Cortex of kidney (tissue), 1 donor: Measurements from ENCODE around the gene MRPL28.
"Not testable (repeated sequence)": the region's sequence is repeated elsewhere in the genome, so short reads cannot be mapped to it uniquely, and the experiment has no call there.

Experiments used
- DNase-seq: peaks from one replicate; lab custom pipeline; 2025; lab: John Stamatoyannopoulos, UW

Gene MRPL28

DNA sequence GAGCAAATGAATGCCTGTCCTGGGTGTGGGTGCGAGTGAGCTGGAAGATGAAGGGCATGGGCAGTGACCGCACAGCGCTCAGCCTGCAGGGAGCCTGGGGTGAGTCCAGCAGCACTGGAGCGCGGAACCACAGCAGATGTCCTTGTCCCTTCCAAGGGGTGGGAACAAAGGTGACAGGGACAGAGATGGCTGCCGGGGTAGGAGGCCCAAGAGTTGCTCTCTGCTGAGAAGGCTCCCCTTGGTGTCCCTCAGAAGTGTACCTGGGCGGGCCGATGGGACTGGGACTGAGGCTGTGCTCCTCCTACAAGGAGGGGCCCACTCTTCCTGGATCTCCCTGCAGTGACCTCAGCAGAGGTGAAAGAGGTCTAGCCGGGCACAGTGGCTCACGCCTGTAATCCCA lies 19.0 kb upstream of the MRPL28 start:
- no peak for DNase-seq

DNA sequence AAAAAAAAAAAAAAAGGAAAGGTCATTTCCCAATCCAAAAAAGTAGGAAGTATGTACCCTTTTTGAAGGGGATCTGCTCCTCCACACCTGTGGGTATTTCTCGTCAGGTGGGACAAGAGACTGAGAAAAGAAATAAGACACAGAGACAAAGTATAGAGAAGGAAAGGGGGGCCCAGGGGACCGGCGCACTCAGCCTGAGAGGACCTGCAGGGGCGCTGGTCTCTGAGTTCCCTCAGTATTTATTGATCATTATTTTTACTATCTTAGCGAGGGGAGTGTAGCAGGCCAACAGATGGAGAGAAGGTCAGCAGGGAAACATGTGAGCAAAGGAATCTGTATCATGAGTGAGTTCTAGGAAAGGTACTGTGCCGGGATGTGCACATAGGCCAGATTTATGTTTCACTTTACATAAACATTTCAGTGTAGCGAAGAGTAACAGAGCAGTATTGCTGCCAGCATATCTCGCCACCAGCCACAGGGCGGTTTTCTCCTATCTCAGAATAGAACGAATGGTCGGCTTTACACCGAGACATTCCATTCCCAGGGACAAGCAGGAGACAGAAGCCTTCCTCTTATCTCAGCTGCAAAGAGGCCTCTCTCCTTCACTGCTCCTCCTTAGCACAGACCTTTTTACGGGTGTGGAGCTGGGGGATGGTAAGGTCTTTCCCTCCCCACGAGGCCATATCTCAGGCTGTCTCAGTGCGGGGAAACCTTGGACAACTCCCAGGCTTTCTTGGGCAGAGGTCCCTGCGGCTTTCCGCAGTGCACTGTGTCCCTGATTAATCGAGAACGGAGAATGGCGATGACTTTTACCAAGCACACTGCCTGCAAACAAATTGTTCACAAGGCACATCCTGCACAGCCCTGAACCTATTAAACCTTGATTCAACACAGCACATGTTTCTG lies 17.7 kb upstream of the MRPL28 start:
- not testable (repeated sequence) for DNase-seq

DNA sequence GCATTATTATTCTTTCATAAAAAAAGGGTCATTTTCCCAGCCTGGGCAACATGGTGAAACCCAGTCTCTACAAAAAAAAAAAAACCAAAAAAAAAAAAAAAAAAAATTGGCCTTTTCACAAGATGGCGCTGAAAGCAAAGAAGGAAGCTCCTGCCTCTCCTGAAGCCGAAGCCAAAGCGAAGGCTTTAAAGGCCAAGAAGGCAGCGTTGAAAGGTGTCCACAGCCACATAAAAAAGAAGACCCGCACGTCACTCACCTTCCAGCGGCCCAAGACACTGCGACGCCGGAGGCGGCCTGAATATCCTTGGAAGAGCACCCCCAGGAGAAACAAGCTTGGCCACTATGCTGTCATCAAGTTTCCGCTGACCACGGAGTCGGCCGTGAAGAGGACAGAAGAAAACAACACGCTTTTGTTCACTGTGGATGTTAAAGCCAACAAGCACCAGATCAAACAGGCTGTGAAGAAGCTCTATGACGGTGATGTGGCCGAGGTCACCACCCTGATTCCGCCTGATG lies 16.4 kb upstream of the MRPL28 start:
- DNase-seq: no peak

DNA sequence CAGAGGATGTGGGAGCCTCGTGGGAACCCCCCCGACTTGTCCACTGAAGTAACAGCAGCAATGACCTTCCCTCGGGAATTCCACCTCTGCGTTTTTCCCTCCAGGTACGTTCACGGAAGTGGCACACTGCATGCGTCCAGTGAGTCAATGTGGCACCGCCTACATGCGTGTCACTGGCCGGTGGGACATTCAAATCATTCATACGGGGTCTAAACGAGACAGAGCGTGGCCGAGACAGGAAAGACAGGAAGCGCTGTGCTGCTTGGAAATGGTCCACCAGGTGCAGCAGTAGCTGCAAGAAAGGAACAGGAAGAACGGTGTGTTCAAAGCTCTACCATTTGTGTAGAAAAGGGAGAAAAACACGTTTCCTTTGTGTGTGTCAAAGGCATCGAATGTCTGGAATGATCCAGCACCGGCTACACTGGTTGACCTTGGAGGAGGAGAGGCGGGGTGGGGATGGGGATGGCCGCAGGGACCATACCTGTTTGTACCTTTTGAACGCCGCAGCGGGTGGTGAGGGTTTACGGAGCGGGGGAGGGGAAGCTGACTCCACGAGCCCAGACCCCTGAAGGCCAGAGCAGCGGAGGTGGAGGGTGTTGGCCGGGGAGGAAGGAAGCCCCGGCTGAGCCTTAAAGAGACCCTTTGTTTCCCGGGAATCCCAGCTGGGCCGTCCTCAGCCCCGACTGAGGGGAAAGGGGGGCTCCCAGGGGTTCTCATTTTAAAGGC lies 13.2 kb upstream of the MRPL28 start:
- no peak for DNase-seq

DNA sequence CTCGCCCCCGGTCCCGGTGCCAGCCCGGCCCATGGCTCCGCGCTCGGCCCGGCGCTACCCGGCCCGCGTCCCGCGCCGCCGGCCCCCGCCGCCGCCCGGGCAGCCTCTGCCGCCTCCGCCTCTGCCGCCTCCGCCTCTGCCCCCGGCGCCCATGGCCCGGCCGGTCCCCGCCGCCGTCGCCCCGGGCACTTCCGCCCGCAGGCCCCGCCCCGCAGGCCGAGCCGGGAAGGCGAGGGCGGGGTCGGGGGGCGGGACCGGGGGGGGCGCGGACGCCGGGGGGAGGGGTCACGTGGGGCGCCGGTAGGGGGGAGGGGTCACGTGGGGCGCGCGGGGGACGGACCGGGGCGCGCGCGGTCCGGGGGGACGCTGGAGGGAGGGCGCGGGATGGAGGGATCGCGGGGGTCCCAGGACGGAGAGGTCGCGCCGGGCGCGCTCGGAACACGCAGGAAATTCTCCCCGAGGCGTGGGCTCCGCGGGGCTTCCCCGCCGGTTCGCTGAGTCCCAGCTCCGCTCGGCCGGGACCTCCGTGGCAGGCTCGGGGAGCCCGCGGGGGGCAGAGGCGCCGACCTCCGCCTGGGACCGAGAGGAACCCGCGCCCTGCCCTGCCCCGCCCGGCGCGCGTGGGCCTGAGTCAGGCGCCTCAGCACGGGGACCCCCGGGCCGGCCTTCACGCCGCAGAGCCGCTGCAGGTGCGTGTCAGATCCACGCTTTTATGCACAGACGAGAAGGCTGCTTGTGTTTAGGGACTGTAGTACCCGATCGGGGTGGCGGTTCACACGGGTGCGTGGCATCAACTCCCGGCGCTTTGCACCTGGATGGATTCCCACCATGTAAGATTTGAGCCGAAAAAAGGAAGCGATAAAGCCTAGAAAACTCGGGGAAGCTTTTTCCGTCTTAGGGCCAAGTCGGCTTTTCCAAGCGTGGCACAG lies 11.7 kb upstream of the MRPL28 start, which contains the start of gene PGAP6:
Gene PGAP6 (minus strand): TSS at position 190 of the 929 bp plus-strand sequence. CDS start 157 bp downstream, at position 33.
- no peak for DNase-seq

DNA sequence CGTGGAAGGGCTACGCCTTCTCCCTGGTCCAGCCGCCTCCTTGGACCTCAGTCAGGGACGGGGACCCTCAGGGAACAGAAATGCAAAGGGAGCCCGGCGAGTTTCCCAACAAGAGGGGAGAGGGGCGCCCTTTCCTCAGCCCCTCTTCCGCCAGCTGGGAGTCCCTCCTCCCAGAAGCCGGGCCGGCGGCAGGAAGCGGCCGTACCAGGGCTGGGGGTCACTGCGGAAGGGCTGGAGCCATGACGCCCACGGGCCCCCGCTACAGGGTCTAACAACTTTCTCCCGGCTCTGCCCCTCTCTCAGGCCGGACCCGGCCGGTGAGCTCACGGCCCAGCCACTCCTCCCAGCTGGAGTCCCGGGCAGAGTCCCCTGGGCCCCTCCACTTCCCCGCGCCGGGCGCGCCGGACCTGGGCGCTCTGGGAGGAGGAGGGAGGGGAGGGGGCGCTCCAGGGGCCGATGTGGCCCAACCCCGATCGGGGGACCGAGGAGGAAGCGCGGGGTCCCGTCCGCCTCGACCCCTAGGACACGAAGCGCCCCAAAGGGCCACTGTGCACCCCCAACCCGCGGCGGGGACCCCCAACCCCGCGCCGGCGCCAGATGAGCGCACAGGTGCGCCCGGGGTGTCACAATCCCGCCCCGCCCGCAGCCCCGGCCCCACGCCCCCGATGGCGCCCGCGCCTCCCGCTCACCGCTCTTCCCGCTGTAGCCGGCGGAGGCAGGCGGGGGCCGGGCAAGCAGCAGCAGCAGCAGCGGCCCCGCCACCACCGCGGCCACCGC lies 10.9 kb upstream of the MRPL28 start:
- no peak for DNase-seq

DNA sequence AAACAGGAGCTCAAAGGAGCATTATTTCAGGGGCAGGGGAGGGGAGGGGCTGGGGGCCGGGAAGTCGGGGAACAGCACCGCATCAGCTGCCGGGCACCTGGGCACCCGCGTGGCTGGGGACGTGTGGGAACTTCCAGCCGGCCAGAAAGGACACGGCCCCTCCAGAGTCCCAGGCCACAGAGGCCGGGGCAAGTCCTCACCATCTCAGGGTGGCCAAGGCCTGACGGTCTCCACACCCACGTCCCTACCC lies 10.3 kb upstream of the MRPL28 start:
- DNase-seq: no peak

DNA sequence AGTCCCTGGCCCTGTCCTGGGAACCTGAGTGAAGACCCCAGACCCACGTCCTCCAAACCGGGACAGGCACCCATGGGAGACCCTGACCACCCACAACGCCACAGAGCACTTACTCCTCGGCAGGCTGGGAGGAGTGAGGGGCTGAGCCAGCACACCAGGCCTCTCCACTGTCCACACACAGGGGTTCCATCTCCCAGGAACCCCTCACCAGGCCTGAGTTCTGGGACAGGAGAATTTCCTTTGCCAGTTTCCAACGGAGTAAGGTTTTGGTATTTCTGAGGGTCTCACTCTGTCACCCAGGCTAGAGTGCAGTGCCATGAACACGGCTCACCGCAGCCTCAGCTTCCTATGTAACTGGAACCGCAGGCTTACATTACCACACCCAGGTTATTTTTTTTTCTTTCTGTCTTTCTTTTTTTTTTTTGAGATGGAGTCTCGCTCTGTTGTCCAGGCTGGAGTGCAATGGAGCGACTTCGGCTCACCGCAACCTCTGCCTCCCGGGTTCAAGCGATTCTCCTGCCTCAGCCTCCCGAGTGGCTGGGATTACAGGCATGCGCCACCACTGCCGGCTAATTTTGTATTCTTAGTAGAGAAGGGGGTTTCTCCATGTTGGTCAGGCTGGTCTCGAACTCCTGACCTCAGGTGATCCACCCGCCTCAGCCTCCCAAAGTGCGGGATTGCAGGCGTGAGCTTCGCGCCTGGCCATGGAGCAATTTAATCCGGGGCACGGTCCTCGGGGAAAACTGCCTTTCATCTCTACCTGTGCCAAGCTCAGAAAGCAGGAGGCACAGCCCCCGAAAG lies 9.8 kb upstream of the MRPL28 start:
- no peak for DNase-seq

DNA sequence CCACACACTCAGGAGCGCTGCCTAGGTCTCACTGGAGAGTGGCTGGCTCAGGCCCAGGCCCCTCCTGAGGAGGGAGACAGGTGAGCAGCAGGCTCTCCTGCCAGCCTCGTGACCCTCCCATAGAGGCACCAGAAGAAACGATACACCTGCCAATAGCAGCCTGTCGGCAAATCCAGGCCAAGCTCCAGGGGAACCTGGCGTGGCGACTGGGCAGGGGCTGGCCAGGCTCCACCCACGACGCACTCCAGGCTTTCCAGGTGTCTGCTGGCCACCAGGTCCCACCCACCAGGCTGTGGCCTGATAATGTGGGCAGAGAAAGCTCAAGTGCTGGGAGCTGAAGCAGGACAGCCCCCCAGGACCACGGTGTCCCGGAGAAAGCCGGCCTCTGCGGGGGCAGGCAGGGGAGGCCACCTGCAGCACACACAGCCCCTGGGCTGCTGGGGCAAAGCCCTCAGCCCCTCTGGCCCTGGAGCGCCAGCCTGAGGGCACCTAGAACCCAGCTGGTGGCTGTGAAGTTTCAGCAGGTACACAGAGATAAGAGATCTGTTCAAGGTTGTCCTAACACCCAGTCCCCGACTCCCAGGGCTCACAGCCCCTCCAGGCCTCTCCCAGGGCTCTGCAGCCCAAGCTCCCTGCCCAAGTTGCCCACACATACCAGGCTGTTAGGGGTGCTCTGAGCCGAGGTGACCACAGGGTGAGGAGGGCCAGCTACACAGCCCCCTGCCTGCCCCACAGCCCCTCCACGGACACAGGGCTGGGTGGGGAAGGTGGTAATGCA lies 9.0 kb upstream of the MRPL28 start:
- DNase-seq: no peak

DNA sequence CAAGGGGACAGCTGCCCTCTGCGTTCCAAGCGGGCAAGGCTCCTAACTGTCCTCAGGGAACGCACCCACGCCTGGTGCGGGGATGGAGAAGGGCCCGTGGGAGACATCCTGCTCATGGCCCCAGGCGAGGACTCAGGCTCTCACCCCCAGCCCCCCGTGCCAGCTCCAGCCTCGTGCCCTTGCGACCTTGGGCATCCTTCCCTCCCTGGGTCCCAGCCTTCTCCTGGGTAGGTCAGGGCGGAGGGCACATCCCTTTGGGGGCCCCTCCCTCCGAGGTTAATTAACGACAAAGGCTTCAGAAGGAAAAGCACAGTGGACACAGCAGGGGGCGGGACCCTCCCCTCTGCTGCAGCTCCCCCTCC lies 8.5 kb upstream of the MRPL28 start:
- no peak for DNase-seq

DNA sequence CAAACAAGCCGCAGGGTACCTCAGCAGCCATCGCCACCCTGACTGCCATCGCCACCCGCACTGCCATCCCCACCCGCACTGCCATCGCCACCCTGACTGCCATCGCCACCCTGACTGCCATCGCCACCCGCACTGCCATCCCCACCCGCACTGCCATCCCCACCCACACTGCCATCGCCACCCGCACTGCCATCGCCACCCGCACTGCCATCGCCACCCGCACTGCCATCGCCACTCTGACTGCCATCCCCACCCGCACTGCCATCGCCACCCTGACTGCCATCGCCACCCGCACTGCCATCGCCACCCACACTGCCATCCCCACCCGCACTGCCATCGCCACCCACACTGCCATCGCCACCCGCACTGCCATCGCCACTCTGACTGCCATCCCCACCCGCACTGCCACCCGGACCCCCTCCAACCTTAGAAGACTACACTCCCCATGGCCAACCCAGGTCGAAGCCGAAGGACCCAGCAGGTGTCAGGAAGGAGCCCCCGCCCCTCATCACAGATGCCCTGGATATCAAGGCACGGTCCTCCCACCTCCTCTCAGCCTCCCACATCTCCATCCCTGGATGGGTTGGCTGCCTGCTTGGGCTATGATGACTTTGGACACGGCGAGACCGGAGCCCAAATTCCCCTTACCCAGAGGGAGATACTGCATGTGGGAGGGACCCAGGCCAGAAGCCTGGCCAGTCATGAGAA lies 7.9 kb upstream of the MRPL28 start:
- not testable (repeated sequence) for DNase-seq

DNA sequence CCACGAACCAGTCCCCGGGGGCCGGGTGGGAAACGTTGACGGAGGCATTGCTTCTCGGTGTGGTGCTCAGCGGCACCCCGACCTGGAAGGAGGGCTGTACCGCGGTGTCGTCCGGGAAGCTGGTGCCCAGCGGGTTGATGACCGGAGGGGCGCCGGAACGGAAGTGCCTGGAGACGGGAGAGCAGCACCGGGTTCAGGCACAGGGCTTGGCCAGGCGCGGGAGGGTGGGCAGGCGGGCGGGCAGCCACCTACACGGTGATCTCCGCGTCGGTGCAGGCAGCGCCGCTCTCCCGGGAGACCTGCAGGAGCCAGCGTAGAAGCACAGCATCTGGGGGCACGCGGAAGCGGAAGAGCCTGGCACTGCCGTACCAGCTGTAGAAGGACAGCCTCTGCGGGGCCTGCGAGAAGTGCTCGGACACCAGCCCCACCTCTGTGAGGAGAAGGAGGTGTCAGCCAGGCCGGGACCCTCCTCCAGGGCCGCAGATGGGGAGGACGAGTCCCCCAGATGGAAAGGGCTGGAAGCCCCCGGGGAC lies 7.1 kb upstream of the MRPL28 start:
- no peak for DNase-seq

DNA sequence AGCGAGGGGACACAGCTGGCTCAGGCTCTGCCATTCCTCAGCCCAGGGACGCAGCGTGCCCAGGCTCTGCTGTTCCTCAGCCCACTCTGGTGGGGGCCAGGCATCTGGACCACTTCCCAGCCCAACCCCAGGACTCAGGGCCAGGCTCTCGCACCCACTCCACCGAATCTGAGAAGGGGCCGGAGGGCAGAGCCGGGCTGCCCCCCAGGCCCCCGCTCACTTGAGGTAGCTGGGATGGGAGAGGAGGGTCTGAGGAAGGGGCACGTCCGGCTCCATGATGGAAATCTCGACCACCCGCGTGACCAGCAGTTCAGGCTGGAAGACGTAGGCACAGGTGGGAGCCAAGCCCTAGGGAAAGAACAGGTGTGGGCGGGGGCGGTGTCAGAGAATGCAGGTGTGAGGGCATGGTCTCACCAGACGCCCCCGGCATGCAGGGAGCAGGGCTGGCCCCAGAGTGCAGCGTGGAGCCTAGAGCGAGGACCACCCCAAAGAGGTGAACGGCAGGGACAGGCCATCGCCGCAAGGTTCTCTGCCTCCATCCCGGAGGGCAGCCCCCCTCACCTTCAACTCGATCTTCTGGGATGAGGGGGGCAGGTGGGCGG lies 6.6 kb upstream of the MRPL28 start:
- no peak for DNase-seq

DNA sequence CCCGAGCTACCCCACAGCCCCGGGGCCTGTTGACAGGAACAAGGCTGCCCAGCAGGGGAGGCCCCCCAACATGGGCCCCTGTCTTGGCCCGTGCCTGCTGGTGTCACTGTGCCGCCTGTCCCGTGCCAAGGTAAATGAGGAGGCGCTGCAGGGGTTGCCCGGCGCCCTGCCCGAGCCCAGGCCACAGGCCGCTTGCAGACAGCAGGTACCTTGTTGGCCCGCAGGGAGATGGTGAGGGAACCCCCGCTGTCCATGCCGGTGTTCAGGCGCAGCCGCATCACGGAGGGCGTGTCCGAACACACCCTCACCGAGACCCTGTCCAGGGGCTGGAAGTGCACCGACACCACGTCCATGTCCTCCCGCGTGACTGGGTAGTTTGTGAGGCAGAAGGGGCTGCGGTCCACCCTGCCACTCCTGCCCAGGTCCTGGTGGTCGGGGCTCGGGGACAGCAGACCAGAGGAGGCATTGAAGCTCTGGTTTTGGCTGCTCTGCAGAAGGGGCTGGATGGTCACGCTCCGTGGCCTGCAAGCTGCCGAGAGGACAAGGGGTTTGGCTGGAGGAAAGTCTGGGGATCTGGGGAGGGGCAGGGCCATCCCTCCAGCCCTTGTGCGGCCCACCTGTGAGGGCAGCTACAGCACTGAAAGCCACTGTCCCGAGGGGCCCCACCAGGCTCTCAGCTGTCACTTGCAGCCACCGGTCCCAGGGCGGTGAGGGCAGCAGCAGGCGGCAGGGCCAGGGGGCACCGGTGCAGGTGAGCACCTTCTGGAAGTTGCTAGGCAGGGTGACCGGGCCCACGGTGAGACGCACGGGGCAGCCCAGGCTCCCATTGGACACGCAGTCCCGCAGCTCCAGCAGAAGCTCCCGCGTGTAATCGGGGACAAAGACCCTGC lies 5.8 kb upstream of the MRPL28 start:
- no peak for DNase-seq

DNA sequence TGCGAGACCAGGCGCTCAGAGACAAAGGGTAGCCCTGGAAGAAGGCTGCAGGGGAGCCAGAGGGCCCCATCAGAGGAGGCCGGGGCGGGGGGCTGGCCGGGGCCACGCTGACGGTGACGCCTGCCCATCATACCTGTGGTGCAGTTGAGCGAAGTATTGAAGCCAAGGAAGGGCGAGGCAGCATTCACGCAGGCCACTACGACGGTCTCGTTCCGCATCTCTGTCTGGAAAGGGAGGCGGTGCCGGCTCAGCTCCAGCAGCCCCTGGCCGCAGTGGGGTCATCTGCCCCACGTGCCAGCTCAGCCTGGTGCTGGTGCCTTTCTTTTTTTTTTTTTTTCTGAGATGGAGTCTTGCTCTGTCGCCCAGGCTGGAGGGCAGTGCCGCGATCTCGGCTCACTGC lies 4.9 kb upstream of the MRPL28 start:
- DNase-seq: no peak

DNA sequence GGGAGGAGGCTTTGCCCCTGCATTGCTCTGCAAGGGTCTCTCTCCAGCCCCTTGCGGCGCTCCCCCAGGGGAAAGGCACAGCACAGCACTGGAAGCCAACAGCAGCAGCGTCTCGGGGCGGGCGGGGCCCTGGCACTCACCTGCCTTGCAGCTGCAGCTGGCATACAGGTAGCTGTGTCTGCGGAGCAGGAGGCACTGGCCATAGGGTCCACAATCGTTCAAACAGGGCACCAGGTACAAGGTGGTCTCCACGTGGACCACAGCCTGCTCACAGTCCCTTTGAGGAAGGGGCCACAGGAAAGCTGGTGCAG lies 4.2 kb upstream of the MRPL28 start:
- DNase-seq: no peak

DNA sequence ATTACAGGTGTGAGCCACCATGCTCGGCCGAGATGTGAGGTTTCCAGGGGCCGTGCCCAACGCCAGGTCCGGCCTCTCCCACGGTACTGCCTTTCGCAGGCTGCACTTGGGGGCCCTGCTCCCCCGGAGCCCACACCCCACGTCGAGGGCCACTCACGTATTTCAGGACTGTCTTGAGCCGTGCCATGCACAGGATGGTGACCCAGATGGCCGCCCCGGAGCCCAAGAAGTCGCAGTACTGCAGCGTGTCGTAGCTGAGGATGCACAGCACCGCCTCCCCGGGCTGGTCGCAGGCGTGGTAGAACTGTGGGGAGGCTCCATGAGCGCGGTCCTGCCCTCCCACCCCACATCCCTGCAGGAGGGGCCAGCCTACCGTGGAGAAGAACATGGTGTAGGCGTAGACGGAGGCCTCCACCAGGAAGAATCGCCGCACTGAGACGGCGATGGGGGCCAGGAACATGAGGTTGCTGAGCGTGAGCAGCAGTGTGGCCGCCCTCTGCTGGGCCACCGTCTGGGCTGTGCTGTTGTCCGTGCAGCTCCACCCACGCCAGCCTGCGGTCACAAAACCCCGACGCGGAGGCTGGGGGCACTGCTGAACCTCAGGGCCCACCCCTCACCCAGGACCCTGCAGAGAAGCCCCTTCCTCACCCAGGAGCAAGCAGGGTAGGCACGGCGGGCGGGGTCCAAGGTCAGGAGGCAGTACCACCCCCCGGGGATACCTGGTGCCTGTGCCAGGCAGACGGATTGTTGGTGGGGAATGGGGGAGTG lies 3.7 kb upstream of the MRPL28 start:
- DNase-seq: no peak
